Stimulated activated CD4-positive, alpha-beta T cell treated with anti-CD3 and anti-CD28 coated beads, Interleukin-1b, Interleukin-23, amount 100 ng/mL, for 24 hours (primary cell): ENCODE data around the gene ITPRIPL1.
"Not testable (repeated sequence)": the region's sequence is repeated elsewhere in the genome, so short reads cannot be mapped to it uniquely, and the experiment has no call there.

ENCODE experiments used
- DNase-seq, 4 experiments: peaks; one replicate each; pipeline ENCODE4 v3.0.0-alpha.2; 2020; ENCODE audit warnings: low read depth in 4 of 4, low spot score in 1 of 4

Gene ITPRIPL1

GRCh38 chr2:96325041-96325883 lies at the start of gene ITPRIPL1:
Gene ITPRIPL1 (plus strand): TSS chr2:96325317. CDS start chr2:96325840, 523 bp downstream.
- DNase-seq = peak in 1 of 4 experiments; percentile 28

GRCh38 chr2:96276787-96277499 lies 48.2 kb upstream of the ITPRIPL1 start:
- DNase-seq = no peak

- no peak for DNase-seq
These were observed 37.8 kb upstream of the ITPRIPL1 start for GRCh38 chr2:96287273-96287856.

GRCh38 chr2:96291751-96292150 lies 33.4 kb upstream of the ITPRIPL1 start:
- no peak for DNase-seq

GRCh38 chr2:96294271-96294670 lies 30.8 kb upstream of the ITPRIPL1 start:
- not testable (repeated sequence) for DNase-seq

- DNase-seq = no peak
These were observed 28.2 kb upstream of the ITPRIPL1 start for GRCh38 chr2:96296925-96297324.

- no peak for DNase-seq
These were observed 23.3 kb upstream of the ITPRIPL1 start for GRCh38 chr2:96301865-96302264.

GRCh38 chr2:96304606-96305005 lies 20.5 kb upstream of the ITPRIPL1 start:
- no peak for DNase-seq

- DNase-seq = peak; percentile 81 to 91 (median 86)
These were observed 19.8 kb upstream of the ITPRIPL1 start, which contains the start of gene SNRNP200 for GRCh38 chr2:96305091-96305978. Gene SNRNP200 (minus strand): TSS chr2:96305546. CDS start chr2:96305437, 109 bp downstream.

GRCh38 chr2:96305979-96306308 lies 19.2 kb upstream of the ITPRIPL1 start:
- no peak for DNase-seq

GRCh38 chr2:96306370-96306769 lies 18.7 kb upstream of the ITPRIPL1 start:
- DNase-seq = no peak

GRCh38 chr2:96308248-96308647 lies 16.9 kb upstream of the ITPRIPL1 start:
- DNase-seq = no peak

- no peak for DNase-seq
These were observed 10.1 kb upstream of the ITPRIPL1 start for GRCh38 chr2:96315005-96315399.

GRCh38 chr2:96315400-96316071 lies 9.6 kb upstream of the ITPRIPL1 start:
- no peak for DNase-seq

GRCh38 chr2:96316999-96317398 lies 8.1 kb upstream of the ITPRIPL1 start:
- no peak for DNase-seq

- DNase-seq = no peak
These were observed 7.5 kb upstream of the ITPRIPL1 start for GRCh38 chr2:96317584-96317997.

- no peak for DNase-seq
These were observed 6.4 kb upstream of the ITPRIPL1 start for GRCh38 chr2:96318723-96319122.

GRCh38 chr2:96319396-96319795 lies 5.7 kb upstream of the ITPRIPL1 start:
- no peak for DNase-seq

GRCh38 chr2:96320326-96320725 lies 4.8 kb upstream of the ITPRIPL1 start:
- no peak for DNase-seq
